ENCODE results near the gene TCL1A.

DNA sequence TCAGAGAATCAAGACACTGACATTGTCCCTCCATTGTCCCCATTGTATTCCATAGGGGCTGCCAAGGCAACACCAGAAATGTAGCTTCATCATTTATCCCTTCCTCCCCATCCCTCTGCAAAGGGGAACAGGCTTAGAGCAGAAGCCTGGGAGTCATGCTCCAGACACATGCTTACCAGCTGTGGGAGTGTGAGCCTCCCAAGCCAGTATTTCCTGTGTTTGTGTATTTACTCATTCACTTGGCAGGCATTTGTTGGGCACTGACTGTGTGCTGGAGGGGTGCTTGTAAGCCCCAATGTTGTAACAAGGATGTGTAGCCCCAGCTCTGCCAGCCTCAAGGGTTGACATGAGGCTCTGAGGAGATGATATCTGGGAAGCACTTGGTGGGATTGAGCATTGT lies 46.0 kb upstream of the TCL1A start:
- TF ChIP-seq POLR2AphosphoS5 (IDR thresholded peaks at IDR 0.05; ENCODE audit: low read depth, low read length): no peak
- no peak for TF ChIP-seq TAF1 (IDR thresholded peaks at IDR 0.05; ENCODE audit: borderline replicate concordance, insufficient read depth, low read length)
- no peak for TF ChIP-seq REST (IDR thresholded peaks at IDR 0.05; ENCODE audit: insufficient read depth in 1 of 2, low read depth in 2 of 2, low read length in 2 of 2)
- no peak for TF ChIP-seq SIN3A (IDR thresholded peaks at IDR 0.05; ENCODE audit: borderline replicate concordance, insufficient read depth, low read length)
- TF ChIP-seq FOXP2 (optimal IDR thresholded peaks at IDR 0.05; ENCODE audit: borderline replicate concordance, extremely low read depth, extremely low read length, insufficient read depth): no peak

Data from PFSK-1 (cell line).